SJSA1 (cell line): ENCODE data around the gene STT3B. TPM values are rescaled to one million over a fixed set of nuclear protein-coding genes. Genes with fewer than 3 reads are reported as not detected.

ENCODE experiments used
- DNase-seq, 2 experiments: peaks; one replicate each; pipeline ENCODE4 v3.0.0-alpha.2; 2015 to 2020; ENCODE audit warnings: low spot score in 2 of 2, low read depth in 1 of 2
- H3K27ac ChIP-seq: fragments of 250-450 bp; sonication (Bioruptor Pico); 2 replicates; pipeline ENCODE4 v1.5.1; 2020; ENCODE audit warnings: mild to moderate bottlenecking, moderate library complexity
- H3K27me3 ChIP-seq: fragments of 250-450 bp; sonication (Bioruptor Pico); replicated peaks from 2 replicates; pipeline ENCODE4 v1.5.1; 2020; ENCODE audit warnings: mild to moderate bottlenecking, moderate library complexity
- H3K36me3 ChIP-seq: fragments of 250-450 bp; sonication (Bioruptor Pico); 2 replicates; pipeline ENCODE4 v1.5.1; 2020; ENCODE audit warnings: mild to moderate bottlenecking
- H3K4me1 ChIP-seq: fragments of 250-450 bp; sonication (Bioruptor Pico); replicated peaks from 2 replicates; pipeline ENCODE4 v1.6.1; 2021; ENCODE audit warnings: mild to moderate bottlenecking
- H3K4me3 ChIP-seq: fragments of 250-450 bp; sonication (Bioruptor Pico); 2 replicates; pipeline ENCODE4 v1.5.1; 2020; ENCODE audit warnings: mild to moderate bottlenecking
- H3K9me3 ChIP-seq: fragments of 250-450 bp; sonication (Bioruptor Pico); replicated peaks from 2 replicates; pipeline ENCODE4 v1.5.1; 2020; ENCODE audit warnings: mild to moderate bottlenecking
- total RNA-seq: library from RNA; depleted of rRNA; stranded (reverse); fragments of >200 nt; shearing (Covaris generic); gene quantifications from 2 replicates; pipeline ENCODE4 v1.2.3, GENCODE V29; 2014; rRNA removed

Gene STT3B
- total RNA-seq, result 125 and 172 TPM in 2 replicates

GRCh38 chr3:31532587-31533168 lies at the start of gene STT3B:
STT3B (plus strand) TSS chr3:31532925; CDS start chr3:31532999, 74 bp downstream.
- Histone ChIP-seq H3K4me1 (0 out of 2 replicates have a peak, but pooled peaks cover 10% of the 10 kb centered on the region), H3K4me3 (peak within 1 kb of the TSS; percentile 78), H3K36me3 (peaks cover 22% of the 10 kb centered on the region), H3K27me3 (no peaks in the 10 kb centered on the region), H3K27ac (peak within 1 kb of the TSS; percentile 96), H3K9me3 (no peaks in the 10 kb centered on the region)
- peak in 1 of 2 experiments; percentile 79 for DNase-seq

GRCh38 chr3:31483776-31484175 lies 48.9 kb upstream of the STT3B start:
- H3K36me3 ChIP-seq, result no peaks in the 10 kb centered on the region
- no peak for DNase-seq
- H3K9me3 ChIP-seq, result no peaks in the 10 kb centered on the region
- H3K4me3 ChIP-seq, result no peak overlapping the region
- no peaks in the 10 kb centered on the region for H3K27me3 ChIP-seq
- H3K27ac ChIP-seq, result no peak overlapping the region
- no peaks in the 10 kb centered on the region for H3K4me1 ChIP-seq

- Histone ChIP-seq H3K36me3 (no peaks in the 10 kb centered on the region), H3K27me3 (no peaks in the 10 kb centered on the region), H3K9me3 (no peaks in the 10 kb centered on the region), H3K27ac (no peak overlapping the region), H3K4me1 (no peaks in the 10 kb centered on the region), H3K4me3 (no peak overlapping the region)
- no peak for DNase-seq
Observed at GRCh38 chr3:31485196-31485595, 47.5 kb upstream of the STT3B start.

GRCh38 chr3:31486865-31487533 lies 45.7 kb upstream of the STT3B start:
- H3K36me3 ChIP-seq, result no peaks in the 10 kb centered on the region
- no peaks in the 10 kb centered on the region for H3K27me3 ChIP-seq
- H3K4me1 ChIP-seq, result no peaks in the 10 kb centered on the region
- H3K4me3 ChIP-seq, result no peak overlapping the region
- H3K9me3 ChIP-seq, result no peaks in the 10 kb centered on the region
- H3K27ac ChIP-seq, result no peak overlapping the region
- DNase-seq, result no peak

GRCh38 chr3:31488475-31489017 lies 44.2 kb upstream of the STT3B start:
- DNase-seq, result no peak
- Histone ChIP-seq H3K36me3 (no peaks in the 10 kb centered on the region), H3K27me3 (no peaks in the 10 kb centered on the region), H3K27ac (no peak overlapping the region), H3K4me3 (no peak overlapping the region), H3K4me1 (no peaks in the 10 kb centered on the region), H3K9me3 (no peaks in the 10 kb centered on the region)

GRCh38 chr3:31490502-31490901 lies 42.2 kb upstream of the STT3B start:
- Histone ChIP-seq H3K27ac (no peak overlapping the region), H3K4me1 (no peaks in the 10 kb centered on the region), H3K36me3 (no peaks in the 10 kb centered on the region), H3K9me3 (no peaks in the 10 kb centered on the region), H3K27me3 (no peaks in the 10 kb centered on the region), H3K4me3 (no peak overlapping the region)
- DNase-seq, result no peak

- no peaks in the 10 kb centered on the region for H3K27me3 ChIP-seq
- H3K4me3 ChIP-seq, result no peak overlapping the region
- no peaks in the 10 kb centered on the region for H3K36me3 ChIP-seq
- H3K27ac ChIP-seq, result no peak overlapping the region
- no peaks in the 10 kb centered on the region for H3K9me3 ChIP-seq
- DNase-seq, result no peak
- H3K4me1 ChIP-seq, result no peaks in the 10 kb centered on the region
Observed at GRCh38 chr3:31491660-31492059, 41.1 kb upstream of the STT3B start.

- no peak for DNase-seq
- no peak overlapping the region for H3K4me3 ChIP-seq
- no peaks in the 10 kb centered on the region for H3K9me3 ChIP-seq
- no peaks in the 10 kb centered on the region for H3K27me3 ChIP-seq
- H3K4me1 ChIP-seq, result no peaks in the 10 kb centered on the region
- H3K27ac ChIP-seq, result no peak overlapping the region
- no peaks in the 10 kb centered on the region for H3K36me3 ChIP-seq
Observed at GRCh38 chr3:31493149-31493548, 39.6 kb upstream of the STT3B start.

- Histone ChIP-seq H3K4me1 (no peaks in the 10 kb centered on the region), H3K27me3 (no peaks in the 10 kb centered on the region), H3K27ac (no peak overlapping the region), H3K36me3 (no peaks in the 10 kb centered on the region), H3K9me3 (no peaks in the 10 kb centered on the region), H3K4me3 (no peak overlapping the region)
- DNase-seq, result no peak
Observed at GRCh38 chr3:31495971-31496665, 36.6 kb upstream of the STT3B start.

GRCh38 chr3:31498791-31499190 lies 33.9 kb upstream of the STT3B start:
- no peaks in the 10 kb centered on the region for H3K9me3 ChIP-seq
- no peaks in the 10 kb centered on the region for H3K27me3 ChIP-seq
- no peak overlapping the region for H3K27ac ChIP-seq
- DNase-seq, result no peak
- H3K4me3 ChIP-seq, result no peak overlapping the region
- no peaks in the 10 kb centered on the region for H3K36me3 ChIP-seq
- H3K4me1 ChIP-seq, result no peaks in the 10 kb centered on the region

GRCh38 chr3:31499281-31499680 lies 33.4 kb upstream of the STT3B start:
- H3K9me3 ChIP-seq, result no peaks in the 10 kb centered on the region
- H3K27ac ChIP-seq, result no peak overlapping the region
- no peak for DNase-seq
- H3K4me3 ChIP-seq, result no peak overlapping the region
- H3K36me3 ChIP-seq, result no peaks in the 10 kb centered on the region
- no peaks in the 10 kb centered on the region for H3K27me3 ChIP-seq
- no peaks in the 10 kb centered on the region for H3K4me1 ChIP-seq

- no peak overlapping the region for H3K27ac ChIP-seq
- no peaks in the 10 kb centered on the region for H3K9me3 ChIP-seq
Observed at GRCh38 chr3:31502803-31503221, 29.9 kb upstream of the STT3B start.

GRCh38 chr3:31503456-31503855 lies 29.3 kb upstream of the STT3B start:
- Histone ChIP-seq H3K36me3 (no peaks in the 10 kb centered on the region), H3K4me1 (no peaks in the 10 kb centered on the region), H3K27ac (no peak overlapping the region), H3K4me3 (no peak overlapping the region), H3K9me3 (no peaks in the 10 kb centered on the region), H3K27me3 (no peaks in the 10 kb centered on the region)
- no peak for DNase-seq

More at GRCh38 chr3:31502803-31503221, 29.9 kb upstream of the STT3B start:
- H3K36me3 ChIP-seq, result no peaks in the 10 kb centered on the region
- DNase-seq, result no peak
- H3K4me3 ChIP-seq, result no peak overlapping the region
- no peaks in the 10 kb centered on the region for H3K4me1 ChIP-seq
- H3K27me3 ChIP-seq, result no peaks in the 10 kb centered on the region

- no peaks in the 10 kb centered on the region for H3K4me1 ChIP-seq
- no peak overlapping the region for H3K27ac ChIP-seq
- no peaks in the 10 kb centered on the region for H3K27me3 ChIP-seq
- no peaks in the 10 kb centered on the region for H3K36me3 ChIP-seq
- no peak for DNase-seq
- H3K4me3 ChIP-seq, result no peak overlapping the region
- H3K9me3 ChIP-seq, result no peaks in the 10 kb centered on the region
Observed at GRCh38 chr3:31504230-31504629, 28.5 kb upstream of the STT3B start.
